Astrocyte (in vitro differentiated cells and primary cell): ENCODE results near the gene NPLOC4. TPM values are rescaled to one million over a fixed set of nuclear protein-coding genes. Genes with fewer than 3 reads are reported as not detected.
"Not testable (repeated sequence)": the region's sequence is repeated elsewhere in the genome, so short reads cannot be mapped to it uniquely, and the experiment has no call there.

Source experiments
- DNase-seq: peaks from one replicate; pipeline ENCODE4 v3.0.0-alpha.2; 2010; ENCODE audit warnings: low read depth
- FAIRE-seq: peaks from 2 replicates; lab custom pipeline; 2011; peaks lifted over from hg19 to GRCh38; lab: Jason Lieb, UNC
- H2AFZ ChIP-seq: 2 replicates; pipeline ENCODE4 v1.6.0; 2012; ENCODE audit warnings: low read depth, low read length, inconsistent platforms
- H3K27ac ChIP-seq: 2 replicates; pipeline ENCODE4 v1.5.1; 2011; ENCODE audit warnings: low read depth, low read length, inconsistent platforms
- H3K27me3 ChIP-seq: 2 replicates; pipeline ENCODE4 v1.6.0; 2011; ENCODE audit warnings: low read length, inconsistent platforms; ENCODE audit not compliant: insufficient read depth
- H3K36me3 ChIP-seq: 2 replicates; pipeline ENCODE4 v1.5.1; 2011; ENCODE audit warnings: low read length, inconsistent platforms; ENCODE audit not compliant: insufficient read depth
- H3K4me1 ChIP-seq: 2 replicates; pipeline ENCODE4 v1.5.1; 2011; ENCODE audit warnings: low read length, inconsistent platforms; ENCODE audit not compliant: insufficient read depth
- H3K4me2 ChIP-seq: 2 replicates; pipeline ENCODE4 v1.6.0; 2012; ENCODE audit warnings: low read length, inconsistent platforms
- H3K4me3 ChIP-seq: 2 replicates; pipeline ENCODE4 v1.5.1; 2011; ENCODE audit warnings: low read depth, mild to moderate bottlenecking, low read length, inconsistent platforms; ENCODE audit not compliant: insufficient read depth
- H3K79me2 ChIP-seq: 2 replicates; pipeline ENCODE4 v1.6.0; 2012; ENCODE audit warnings: mild to moderate bottlenecking, low read length, inconsistent platforms; ENCODE audit not compliant: insufficient read depth
- H3K9ac ChIP-seq: 2 replicates; pipeline ENCODE4 v1.6.0; 2012; ENCODE audit warnings: mild to moderate bottlenecking, low read length, inconsistent platforms
- H3K9me3 ChIP-seq: 2 replicates; pipeline ENCODE4 v1.5.1; 2012; ENCODE audit warnings: low read depth, mild to moderate bottlenecking, low read length, inconsistent platforms; ENCODE audit not compliant: insufficient read depth
- H4K20me1 ChIP-seq: 2 replicates; pipeline ENCODE4 v1.6.0; 2012; ENCODE audit warnings: low read length, inconsistent platforms; ENCODE audit not compliant: insufficient read depth
- H3K27ac Mint-ChIP-seq: one replicate; pipeline ENCODE4 v1.8.0; 2021; ENCODE audit warnings: mild to moderate bottlenecking, mixed read lengths; ENCODE audit not compliant: unreplicated experiment
- H3K27me3 Mint-ChIP-seq: one replicate; pipeline ENCODE4 v1.8.0; 2021; ENCODE audit warnings: low read depth, mixed read lengths; ENCODE audit not compliant: unreplicated experiment
- H3K36me3 Mint-ChIP-seq: one replicate; pipeline ENCODE4 v1.8.0; 2021; ENCODE audit warnings: low read depth, mixed read lengths; ENCODE audit not compliant: unreplicated experiment
- H3K4me1 Mint-ChIP-seq: one replicate; pipeline ENCODE4 v1.8.0; 2021; ENCODE audit warnings: low read depth, mixed read lengths; ENCODE audit not compliant: unreplicated experiment
- H3K4me3 Mint-ChIP-seq: one replicate; pipeline ENCODE4 v1.8.0; 2021; ENCODE audit warnings: mild to moderate bottlenecking, moderate library complexity, mixed read lengths; ENCODE audit not compliant: unreplicated experiment
- H3K9me3 Mint-ChIP-seq: one replicate; pipeline ENCODE4 v1.8.0; 2021; ENCODE audit warnings: mild to moderate bottlenecking, mixed read lengths; ENCODE audit not compliant: unreplicated experiment
- CTCF ChIP-seq: IDR thresholded peaks from 2 replicates; pipeline ENCODE4 v1.5.1; 2011; ENCODE audit warnings: low read depth, mild to moderate bottlenecking, inconsistent platforms, low read length, moderate library complexity; ENCODE audit not compliant: insufficient read depth
- EZH2 ChIP-seq: IDR thresholded peaks from 2 replicates; pipeline ENCODE4 v1.6.1; 2012; ENCODE audit warnings: mild to moderate bottlenecking, low read length, inconsistent platforms; ENCODE audit not compliant: insufficient read depth
- total RNA-seq: library from RNA; stranded (reverse); gene quantifications from 2 replicates; pipeline ENCODE4 v1.2.1, GENCODE V29; 2021

The NPLOC4 gene
- total RNA-seq, 1 donor from 2014 or later = 125 TPM

GRCh38 chr17:81589612-81590011, 47.3 kb downstream of the NPLOC4 start:
- no peaks in the 10 kb centered on the region for H3K27me3 ChIP-seq
- Mint-ChIP-seq H3K4me1 (no peaks in the 10 kb centered on the region), H3K27ac (peak overlapping the region; percentile 26), H3K36me3 (peaks cover 32% of the 10 kb centered on the region), H3K4me3 (no peak overlapping the region), H3K27me3 (no peaks in the 10 kb centered on the region), H3K9me3 (no peaks in the 10 kb centered on the region)
- peaks cover 33% of the 10 kb centered on the region for H4K20me1 ChIP-seq
- peaks cover 64% of the 10 kb centered on the region for H3K36me3 ChIP-seq
- peaks cover 13% of the 10 kb centered on the region for H3K79me2 ChIP-seq
- no peak for FAIRE-seq
- no peaks in the 10 kb centered on the region for H3K4me1 ChIP-seq
- H2AFZ ChIP-seq = no peak overlapping the region
- H3K9ac ChIP-seq = no peak overlapping the region
- no peak overlapping the region for H3K4me2 ChIP-seq
- DNase-seq = no peak
- H3K4me3 ChIP-seq = no peak overlapping the region
- TF ChIP-seq EZH2 (no peak), CTCF (no peak)
- H3K27ac ChIP-seq = no peak overlapping the region
- no peaks in the 10 kb centered on the region for H3K9me3 ChIP-seq

- FAIRE-seq = no peak
Observed at GRCh38 chr17:81586096-81586495, 50.8 kb downstream of the NPLOC4 start.

DNA sequence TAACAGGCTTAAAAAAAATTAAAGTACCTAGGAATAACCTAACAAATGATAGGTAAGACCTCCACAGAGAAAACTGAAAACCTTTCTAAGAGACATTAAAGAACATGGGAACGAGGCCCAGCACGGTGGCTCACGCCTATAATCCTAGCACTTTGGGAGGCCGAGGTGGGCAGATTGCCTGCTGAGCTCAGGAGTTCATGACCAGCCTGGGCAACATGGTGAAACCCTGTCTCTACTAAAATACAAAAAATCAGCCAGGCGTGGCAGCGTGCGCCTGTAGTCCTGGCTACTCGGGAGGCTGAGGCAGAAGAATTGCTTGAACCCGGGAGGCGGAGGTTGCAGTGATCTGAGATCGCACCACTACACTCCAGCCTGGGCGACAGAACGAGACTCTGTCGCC, 52.1 kb downstream of the NPLOC4 start:
- not testable (repeated sequence) for H3K9me3 ChIP-seq, H3K4me3 ChIP-seq, H3K4me3 Mint-ChIP-seq, H3K27ac Mint-ChIP-seq, H3K27me3 ChIP-seq, FAIRE-seq, DNase-seq, H3K27me3 Mint-ChIP-seq, H3K9me3 Mint-ChIP-seq, H2AFZ ChIP-seq, H3K9ac ChIP-seq, H3K4me2 ChIP-seq, H3K27ac ChIP-seq
- H3K4me1 ChIP-seq = peaks cover 26% of the 10 kb centered on the region
- peaks cover 47% of the 10 kb centered on the region for H3K36me3 ChIP-seq
- H3K79me2 ChIP-seq = peaks cover 21% of the 10 kb centered on the region
- H4K20me1 ChIP-seq = peaks cover 36% of the 10 kb centered on the region
- Mint-ChIP-seq H3K36me3 (peaks cover 43% of the 10 kb centered on the region), H3K4me1 (peaks cover 31% of the 10 kb centered on the region)

More at GRCh38 chr17:81586096-81586495, 50.8 kb downstream of the NPLOC4 start:
- no peak for DNase-seq
- H3K27ac Mint-ChIP-seq = peak overlapping the region; percentile 66
- H3K79me2 ChIP-seq = peaks cover 16% of the 10 kb centered on the region
- H3K4me3 ChIP-seq = no peak overlapping the region
- peaks cover 55% of the 10 kb centered on the region for H3K36me3 ChIP-seq
- no peaks in the 10 kb centered on the region for H3K9me3 Mint-ChIP-seq
- H3K36me3 Mint-ChIP-seq = peaks cover 43% of the 10 kb centered on the region
- peaks cover 20% of the 10 kb centered on the region for H3K4me1 Mint-ChIP-seq
- H3K27me3 ChIP-seq = no peaks in the 10 kb centered on the region
- no peak overlapping the region for H2AFZ ChIP-seq
- no peak overlapping the region for H3K4me3 Mint-ChIP-seq
- no peak overlapping the region for H3K27ac ChIP-seq
- no peak for TF ChIP-seq CTCF
- TF ChIP-seq EZH2 = no peak
- H3K27me3 Mint-ChIP-seq = no peaks in the 10 kb centered on the region
- peaks cover 33% of the 10 kb centered on the region for H4K20me1 ChIP-seq
- peaks cover 15% of the 10 kb centered on the region for H3K4me1 ChIP-seq
- no peaks in the 10 kb centered on the region for H3K9me3 ChIP-seq
- no peak overlapping the region for H3K9ac ChIP-seq
- no peak overlapping the region for H3K4me2 ChIP-seq
